Caco-2 (cell line): ENCODE results near the gene COX5B. TPM values are rescaled to one million over a fixed set of nuclear protein-coding genes. Genes with fewer than 3 reads are reported as not detected.

ENCODE experiments used
- BruUV-seq: library from RNA; stranded (reverse); fragments of 400-500 nt; replicated peaks from 2 replicates; lab custom pipeline; 2021; lab: Mats Ljungman, UMichigan
- CTCF ChIA-PET: fragments of 300-600 bp; sonication (Branson Sonifier 250); formaldehyde crosslinking; loops from one replicate; lab custom pipeline; 2022; ENCODE audit warnings: antibody characterized with exemption; lab: Charles Lee
- POLR2A ChIA-PET: fragments of 300-600 bp; sonication (Branson Sonifier 250); formaldehyde crosslinking; loops from one replicate; lab custom pipeline; 2022; ENCODE audit warnings: antibody characterized with exemption; lab: Charles Lee
- DNase-seq, 2 experiments: peaks; one replicate each; pipeline versions ENCODE4 v3.0.0 to v3.0.0-alpha.2; 2020 to 2022
- H3K27me3 ChIP-seq: replicated peaks from 2 replicates; pipeline ENCODE4 v1.6.0; 2011; ENCODE audit warnings: low read length; ENCODE audit not compliant: control insufficient read depth, insufficient read depth
- H3K36me3 ChIP-seq: 2 replicates; pipeline ENCODE4 v1.5.1; 2011; ENCODE audit warnings: low read length; ENCODE audit not compliant: control insufficient read depth, insufficient read depth
- H3K4me1 ChIP-seq: fragments of 250-450 bp; sonication (Bioruptor Pico); 2 replicates; pipeline ENCODE4 v1.5.1; 2020; ENCODE audit warnings: mild to moderate bottlenecking
- H3K4me3 ChIP-seq: 2 replicates; pipeline ENCODE4 v1.5.1; 2011; ENCODE audit warnings: low read depth, mild to moderate bottlenecking, control low read depth, low read length
- H3K9me3 ChIP-seq: fragments of 250-450 bp; sonication (Bioruptor Pico); 2 replicates; pipeline ENCODE4 v1.5.1; 2020; ENCODE audit warnings: mild to moderate bottlenecking, moderate library complexity
- H3K27ac Mint-ChIP-seq: one replicate; pipeline ENCODE4 v1.8.0; 2022; ENCODE audit warnings: mixed read lengths; ENCODE audit not compliant: unreplicated experiment
- H3K27me3 Mint-ChIP-seq: one replicate; pipeline ENCODE4 v1.8.0; 2022; ENCODE audit warnings: mixed read lengths; ENCODE audit not compliant: insufficient read depth, unreplicated experiment
- H3K36me3 Mint-ChIP-seq: one replicate; pipeline ENCODE4 v1.8.0; 2022; ENCODE audit warnings: mild to moderate bottlenecking, mixed read lengths; ENCODE audit not compliant: insufficient read depth, unreplicated experiment
- H3K4me1 Mint-ChIP-seq: one replicate; pipeline ENCODE4 v1.8.0; 2022; ENCODE audit warnings: low read depth, mixed read lengths; ENCODE audit not compliant: unreplicated experiment
- H3K4me3 Mint-ChIP-seq: one replicate; pipeline ENCODE4 v1.8.0; 2022; ENCODE audit warnings: mild to moderate bottlenecking, moderate library complexity, mixed read lengths; ENCODE audit not compliant: unreplicated experiment
- H3K9me3 Mint-ChIP-seq: one replicate; pipeline ENCODE4 v1.8.0; 2022; ENCODE audit warnings: mixed read lengths; ENCODE audit not compliant: unreplicated experiment
- intact Hi-C: fragments of 100-400 bp; cut with micrococcal nuclease; formaldehyde crosslinking; loops from one replicate; pipeline ENCODE4 v1.10.0; 2022; ENCODE audit not compliant: unreplicated experiment
- total RNA-seq: library from RNA; stranded (reverse); gene quantifications from 2 replicates; pipeline ENCODE4 v1.2.3, GENCODE V29; 2022
- TF ChIP-seq, protein P1 (sequence below), 2 experiments: fragments of 200-600 bp in 1 of 2; IDR thresholded peaks; 1 replicate in 1 of 2; 2 replicates in 1 of 2; pipeline versions ENCODE4 v1.5.1 to v1.8.0; 2011 to 2022; ENCODE audit warnings: antibody characterized with exemption in 1 of 2, control low read depth in 1 of 2, inconsistent platforms in 1 of 2, low read depth in 1 of 2, low read length in 1 of 2, mild to moderate bottlenecking in 1 of 2, moderate library complexity in 1 of 2; ENCODE audit not compliant: insufficient read depth in 1 of 2, severe bottlenecking in 1 of 2, unreplicated experiment in 1 of 2

Gene COX5B
- total RNA-seq, 1 experiment from 2014 or later = 313 TPM

- H3K9me3 ChIP-seq = no peaks in the 10 kb centered on the region
- Mint-ChIP-seq H3K4me1 (peaks cover 8% of the 10 kb centered on the region), H3K27ac (no peak overlapping the region), H3K9me3 (no peaks in the 10 kb centered on the region), H3K36me3 (no peaks in the 10 kb centered on the region), H3K4me3 (no peak overlapping the region), H3K27me3 (no peaks in the 10 kb centered on the region)
- DNase-seq = no peak
- intact Hi-C loops = no loop called here
- no peaks in the 10 kb centered on the region for H3K27me3 ChIP-seq
- no TSS peak for BruUV-seq
- H3K4me3 ChIP-seq = no peak overlapping the region
- ChIA-PET POLR2A (no interaction called here), CTCF (interaction anchor here (3.6 kb wide), 1 partner anchor 105 kb away, joined by 42 read pairs; the partner anchor contains the start of gene ANKRD36B)
- H3K4me1 ChIP-seq = peaks cover 23% of the 10 kb centered on the region
- TF ChIP-seq, protein P1, sequence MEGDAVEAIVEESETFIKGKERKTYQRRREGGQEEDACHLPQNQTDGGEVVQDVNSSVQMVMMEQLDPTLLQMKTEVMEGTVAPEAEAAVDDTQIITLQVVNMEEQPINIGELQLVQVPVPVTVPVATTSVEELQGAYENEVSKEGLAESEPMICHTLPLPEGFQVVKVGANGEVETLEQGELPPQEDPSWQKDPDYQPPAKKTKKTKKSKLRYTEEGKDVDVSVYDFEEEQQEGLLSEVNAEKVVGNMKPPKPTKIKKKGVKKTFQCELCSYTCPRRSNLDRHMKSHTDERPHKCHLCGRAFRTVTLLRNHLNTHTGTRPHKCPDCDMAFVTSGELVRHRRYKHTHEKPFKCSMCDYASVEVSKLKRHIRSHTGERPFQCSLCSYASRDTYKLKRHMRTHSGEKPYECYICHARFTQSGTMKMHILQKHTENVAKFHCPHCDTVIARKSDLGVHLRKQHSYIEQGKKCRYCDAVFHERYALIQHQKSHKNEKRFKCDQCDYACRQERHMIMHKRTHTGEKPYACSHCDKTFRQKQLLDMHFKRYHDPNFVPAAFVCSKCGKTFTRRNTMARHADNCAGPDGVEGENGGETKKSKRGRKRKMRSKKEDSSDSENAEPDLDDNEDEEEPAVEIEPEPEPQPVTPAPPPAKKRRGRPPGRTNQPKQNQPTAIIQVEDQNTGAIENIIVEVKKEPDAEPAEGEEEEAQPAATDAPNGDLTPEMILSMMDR (IDR thresholded peaks at IDR 0.05; ENCODE audit: insufficient read depth in 1 of 2, low read depth in 1 of 2, low read length in 1 of 2, severe bottlenecking in 1 of 2, unreplicated experiment in 1 of 2) = no peak
- no peaks in the 10 kb centered on the region for H3K36me3 ChIP-seq
These were observed 49.9 kb downstream of the COX5B start for GRCh38 chr2:97695744-97696143.

DNA sequence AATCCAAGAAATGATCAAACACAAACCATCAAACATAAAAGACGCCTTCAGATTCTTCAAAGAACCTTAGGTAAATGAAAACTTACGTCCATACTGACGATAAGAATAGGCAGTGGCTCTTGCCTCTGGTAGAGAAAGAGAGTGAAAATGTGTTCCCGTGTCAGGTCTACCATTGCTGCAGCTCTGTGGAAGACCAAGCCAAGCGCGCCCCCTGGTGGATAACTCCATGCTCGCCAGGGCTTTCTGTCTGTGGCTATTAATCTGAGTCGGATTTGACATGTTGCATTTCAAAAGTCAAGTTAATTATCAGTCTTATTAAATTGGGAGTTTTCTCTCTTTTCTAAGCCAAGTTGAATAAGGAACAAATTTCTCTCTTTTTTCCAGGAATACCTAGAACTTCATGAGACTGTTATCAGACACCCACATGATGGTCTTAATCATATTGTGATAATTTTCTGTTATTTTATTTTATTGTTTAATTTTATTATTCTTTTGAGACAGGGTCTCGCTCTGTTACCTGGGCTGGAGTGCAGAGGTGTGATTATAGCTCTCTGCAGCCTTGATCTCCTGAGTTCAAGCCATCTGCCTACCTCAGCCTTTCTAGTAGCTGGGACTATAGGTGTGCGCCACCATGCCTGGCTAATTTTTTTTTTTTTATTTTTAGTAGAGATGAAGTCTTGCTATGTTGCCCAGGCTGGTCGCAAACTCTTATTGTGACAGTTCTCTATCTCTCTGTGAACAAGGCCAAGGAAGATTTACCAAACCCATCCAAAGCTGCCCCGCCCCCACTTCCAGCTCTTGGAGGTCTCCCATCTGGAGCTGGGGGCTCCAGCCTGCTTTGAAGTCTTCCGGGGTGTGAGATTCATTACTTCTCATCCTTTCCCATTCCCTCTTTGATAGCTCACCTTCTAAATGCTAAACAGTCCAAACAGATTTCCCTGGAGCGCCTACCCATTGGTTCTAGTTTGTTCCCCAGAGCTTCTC is 51.7 kb downstream of the COX5B start:
- H3K27me3 ChIP-seq = no peaks in the 10 kb centered on the region
- no peak overlapping the region for H3K4me3 ChIP-seq
- Mint-ChIP-seq H3K9me3 (no peaks in the 10 kb centered on the region), H3K36me3 (no peaks in the 10 kb centered on the region), H3K4me1 (peaks cover 8% of the 10 kb centered on the region), H3K27ac (no peak overlapping the region), H3K4me3 (no peak overlapping the region), H3K27me3 (no peaks in the 10 kb centered on the region)
- POLR2A ChIA-PET = interaction anchor here (0.8 kb wide), 1 partner anchor 52 kb away, joined by 3 read pairs; no protein-coding TSS in a partner anchor
- CTCF ChIA-PET = interaction anchor here (0.7 to 4.1 kb wide), 8 partner anchors 34 to 687 kb away, joined by 3 to 42 read pairs (median 6); partner anchors contain the start of genes ACTR1B, ANKRD36B and COX5B
- peaks cover 18% of the 10 kb centered on the region for H3K4me1 ChIP-seq
- no peaks in the 10 kb centered on the region for H3K36me3 ChIP-seq
- intact Hi-C loops = loop anchor here (1.0 kb wide), 2 partner anchors 33 to 47 kb away; partner anchors contain the start of gene ACTR1B
- no peaks in the 10 kb centered on the region for H3K9me3 ChIP-seq
- TF ChIP-seq, protein P1 (IDR thresholded peaks at IDR 0.05; ENCODE audit: insufficient read depth in 1 of 2, low read depth in 1 of 2, low read length in 1 of 2, severe bottlenecking in 1 of 2, unreplicated experiment in 1 of 2) = peak; percentile 92 to 94
- BruUV-seq = no TSS peak
- DNase-seq = peak; percentile 86 to 91

Other genes with a start within 250 kb of the COX5B start
- 25.0 and 26.7 TPM in 2 replicates for gene ANKRD36B, start 56.2 kb upstream of the COX5B start, total RNA-seq
- 41.1 and 42.3 TPM in 2 replicates for gene ACTR1B, start 18.0 kb downstream of the COX5B start, total RNA-seq
- gene C2orf92, start 23.7 kb downstream of the COX5B start, total RNA-seq = 9.4 and 10.2 TPM in 2 replicates
- 0.82 and 0.86 TPM in 2 replicates for gene ZAP70, start 67.5 kb downstream of the COX5B start, total RNA-seq